Osteocyte (in vitro differentiated cells): ENCODE data around the gene ZNG1B. TPM values are rescaled to one million over a fixed set of nuclear protein-coding genes. Genes with fewer than 3 reads are reported as not detected.
"Not testable (repeated sequence)": the region's sequence is repeated elsewhere in the genome, so short reads cannot be mapped to it uniquely, and the experiment has no call there.

Experiments used
- DNase-seq: peaks from one replicate; pipeline ENCODE4 v3.0.0; 2021; ENCODE audit warnings: mixed read lengths; ENCODE audit not compliant: unreplicated experiment; ENCODE audit errors: extremely low spot score
- H3K27ac Mint-ChIP-seq: one replicate; pipeline ENCODE4 v1.8.0; 2021; ENCODE audit warnings: mild to moderate bottlenecking, mixed read lengths; ENCODE audit not compliant: unreplicated experiment
- H3K27me3 Mint-ChIP-seq: one replicate; pipeline ENCODE4 v1.8.0; 2021; ENCODE audit warnings: mixed read lengths; ENCODE audit not compliant: unreplicated experiment
- H3K36me3 Mint-ChIP-seq: one replicate; pipeline ENCODE4 v1.8.0; 2021; ENCODE audit warnings: mixed read lengths; ENCODE audit not compliant: unreplicated experiment
- H3K4me1 Mint-ChIP-seq: one replicate; pipeline ENCODE4 v1.8.0; 2021; ENCODE audit warnings: mixed read lengths; ENCODE audit not compliant: unreplicated experiment
- H3K4me3 Mint-ChIP-seq: one replicate; pipeline ENCODE4 v1.8.0; 2021; ENCODE audit warnings: mild to moderate bottlenecking, moderate library complexity, mixed read lengths; ENCODE audit not compliant: unreplicated experiment
- H3K9me3 Mint-ChIP-seq: one replicate; pipeline ENCODE4 v1.8.0; 2021; ENCODE audit warnings: mixed read lengths; ENCODE audit not compliant: unreplicated experiment
- total RNA-seq: library from RNA; stranded (reverse); gene quantifications from 2 replicates; pipeline ENCODE4 v1.2.1, GENCODE V29; 2021

The ZNG1B gene
- total RNA-seq, 1 donor from 2014 or later: 33.8 TPM

DNA sequence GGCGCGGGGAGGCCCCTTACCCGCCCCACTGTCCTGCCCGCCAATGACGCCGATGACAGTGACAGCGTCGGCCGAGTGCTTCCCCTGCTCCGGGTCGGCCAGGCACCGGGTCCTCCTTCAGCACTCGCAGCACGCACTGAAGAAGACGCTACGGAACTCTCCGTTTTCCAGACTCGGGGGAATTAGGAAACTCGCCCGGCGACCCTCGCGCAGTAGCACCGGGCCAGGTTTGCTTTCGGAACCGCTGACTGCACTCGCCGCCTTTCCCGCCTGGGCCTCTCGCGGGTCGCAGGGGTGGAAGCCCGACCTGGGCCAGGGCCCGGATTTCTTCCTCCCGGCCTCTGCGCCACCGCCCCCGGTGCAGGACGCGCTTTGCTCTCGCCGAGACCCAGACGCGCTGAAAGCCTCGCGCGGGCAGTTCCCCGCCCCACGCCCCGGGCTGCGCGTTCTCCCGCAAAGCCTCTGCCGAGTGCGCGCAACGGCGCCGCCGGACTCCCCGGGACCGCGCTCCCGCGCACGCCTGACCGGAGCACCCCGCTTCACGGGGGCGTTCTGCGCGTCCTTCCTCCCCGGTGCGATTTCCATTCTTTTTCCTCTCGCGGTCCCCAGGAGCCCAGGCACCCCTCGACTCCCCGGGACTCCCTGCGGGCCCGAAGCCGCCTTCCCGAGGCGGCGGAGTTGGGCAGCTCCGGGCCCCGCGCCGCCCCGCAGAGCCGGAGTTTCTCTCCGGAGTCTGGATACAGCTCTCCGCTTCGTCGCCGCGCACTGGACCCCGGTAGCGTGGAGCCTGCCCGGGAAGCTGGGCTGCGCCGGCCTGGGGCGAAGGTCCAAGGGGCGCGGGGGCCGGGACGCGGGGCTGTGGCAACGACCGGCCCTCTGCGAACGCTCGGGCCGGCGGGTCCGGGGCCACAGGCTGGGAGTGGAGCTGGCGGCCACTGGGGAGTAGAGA lies 65.9 kb downstream of the ZNG1B start:
- H3K27ac Mint-ChIP-seq, H3K36me3 Mint-ChIP-seq, H3K4me1 Mint-ChIP-seq, DNase-seq, H3K9me3 Mint-ChIP-seq: not testable (repeated sequence)
- peak overlapping the region; percentile 65 for H3K4me3 Mint-ChIP-seq
- peaks cover 23% of the 10 kb centered on the region for H3K27me3 Mint-ChIP-seq

DNA sequence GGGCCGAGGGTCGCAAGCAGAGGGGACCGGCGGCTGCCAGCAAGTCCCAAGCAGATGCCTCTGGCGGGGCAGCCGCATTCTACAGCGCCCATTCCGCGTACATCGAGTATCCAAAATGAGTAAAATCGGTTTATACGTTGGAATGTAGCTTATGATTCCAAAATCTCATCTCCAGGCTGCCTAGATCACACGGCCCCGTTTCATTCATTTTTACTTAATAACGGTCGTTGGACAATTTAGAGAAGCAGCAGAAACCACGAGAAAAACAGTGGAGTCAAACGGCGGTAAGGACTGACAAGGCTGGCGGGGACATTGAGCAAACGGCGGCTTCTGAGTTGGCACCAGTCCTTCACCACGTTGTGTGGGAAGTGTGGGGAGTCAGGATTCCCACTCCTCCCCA lies 66.6 kb downstream of the ZNG1B start:
- not testable (repeated sequence) for H3K9me3 Mint-ChIP-seq, H3K27ac Mint-ChIP-seq, H3K4me1 Mint-ChIP-seq, DNase-seq, H3K4me3 Mint-ChIP-seq, H3K36me3 Mint-ChIP-seq
- peaks cover 17% of the 10 kb centered on the region for H3K27me3 Mint-ChIP-seq

DNA sequence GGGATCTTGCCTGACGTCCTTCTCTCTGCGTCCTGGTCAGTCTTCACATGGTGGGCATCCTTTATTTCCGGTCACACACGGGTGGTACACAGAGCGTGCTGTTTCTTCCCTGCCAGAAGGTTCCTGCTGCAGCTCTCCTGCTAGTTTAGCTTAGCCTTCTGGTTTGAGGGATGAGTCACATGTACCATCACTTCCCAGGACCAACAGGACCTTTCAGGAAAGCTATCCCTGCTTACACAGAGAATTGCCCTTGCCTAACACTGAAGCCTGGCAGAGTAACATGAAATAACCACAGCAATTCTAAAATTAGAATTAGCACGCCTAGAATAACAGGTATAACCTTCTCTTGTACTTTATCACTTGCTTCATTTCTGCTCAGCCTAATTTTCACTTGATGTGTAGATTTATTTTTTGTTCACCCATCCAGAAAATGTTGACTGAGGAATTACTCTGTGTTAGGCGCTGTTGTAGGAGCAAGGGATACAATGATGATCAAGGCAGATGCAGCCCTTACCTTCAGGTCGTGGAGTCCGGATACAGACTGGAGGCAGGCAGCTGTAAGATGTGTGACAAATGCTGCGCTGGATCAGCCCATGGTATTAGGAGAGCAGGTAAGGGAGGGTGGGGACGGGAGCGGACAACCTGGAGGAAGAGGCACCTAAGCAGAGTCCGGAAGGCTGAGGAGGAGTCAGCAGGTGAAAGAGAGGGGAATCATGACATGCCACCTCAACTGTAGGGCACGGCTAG lies 70.1 kb downstream of the ZNG1B start:
- not testable (repeated sequence) for H3K4me3 Mint-ChIP-seq, H3K4me1 Mint-ChIP-seq, H3K9me3 Mint-ChIP-seq, H3K36me3 Mint-ChIP-seq, H3K27ac Mint-ChIP-seq, DNase-seq
- peaks cover 18% of the 10 kb centered on the region for H3K27me3 Mint-ChIP-seq

DNA sequence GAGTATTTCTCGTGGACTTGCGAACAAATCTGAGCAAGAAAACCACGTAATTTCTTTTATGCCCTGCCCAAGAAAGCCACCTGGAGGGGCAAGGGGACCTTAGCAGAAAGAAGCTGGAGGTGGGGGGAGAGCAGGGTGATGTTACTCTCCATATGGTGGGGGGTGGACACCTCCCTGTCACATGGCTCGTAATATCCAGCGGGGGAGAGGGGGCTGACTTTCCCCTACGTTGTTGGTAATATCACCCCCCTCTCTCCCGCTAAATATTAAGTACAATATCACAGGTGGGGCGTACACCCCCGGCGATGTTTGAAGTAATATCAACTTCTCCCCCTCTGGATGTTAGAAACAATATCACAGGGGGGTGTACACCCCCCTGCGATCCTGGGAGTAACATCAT lies 70.7 kb downstream of the ZNG1B start:
- not testable (repeated sequence) for DNase-seq, H3K9me3 Mint-ChIP-seq, H3K4me3 Mint-ChIP-seq, H3K4me1 Mint-ChIP-seq, H3K36me3 Mint-ChIP-seq, H3K27ac Mint-ChIP-seq
- peaks cover 18% of the 10 kb centered on the region for H3K27me3 Mint-ChIP-seq

DNA sequence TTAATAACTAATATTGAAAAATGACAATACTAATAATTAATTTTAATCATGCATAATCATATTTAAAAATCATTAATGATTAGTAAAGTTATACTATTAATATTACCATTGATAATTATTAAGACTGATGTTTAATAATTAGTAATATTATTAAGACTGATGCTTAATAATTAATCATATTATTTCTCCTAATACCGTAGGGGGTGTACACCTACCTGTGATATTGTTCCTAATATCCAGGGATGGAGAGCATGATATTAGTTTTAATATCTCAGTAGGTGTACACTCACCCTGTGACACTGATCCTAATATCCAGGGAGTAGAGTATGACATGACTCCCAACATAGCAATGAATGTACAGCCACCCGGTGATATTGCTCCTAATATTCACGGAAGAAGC lies 73.4 kb downstream of the ZNG1B start:
- not testable (repeated sequence) for H3K4me1 Mint-ChIP-seq, H3K36me3 Mint-ChIP-seq, H3K27ac Mint-ChIP-seq, H3K9me3 Mint-ChIP-seq, H3K4me3 Mint-ChIP-seq, DNase-seq
- peaks cover 30% of the 10 kb centered on the region for H3K27me3 Mint-ChIP-seq

DNA sequence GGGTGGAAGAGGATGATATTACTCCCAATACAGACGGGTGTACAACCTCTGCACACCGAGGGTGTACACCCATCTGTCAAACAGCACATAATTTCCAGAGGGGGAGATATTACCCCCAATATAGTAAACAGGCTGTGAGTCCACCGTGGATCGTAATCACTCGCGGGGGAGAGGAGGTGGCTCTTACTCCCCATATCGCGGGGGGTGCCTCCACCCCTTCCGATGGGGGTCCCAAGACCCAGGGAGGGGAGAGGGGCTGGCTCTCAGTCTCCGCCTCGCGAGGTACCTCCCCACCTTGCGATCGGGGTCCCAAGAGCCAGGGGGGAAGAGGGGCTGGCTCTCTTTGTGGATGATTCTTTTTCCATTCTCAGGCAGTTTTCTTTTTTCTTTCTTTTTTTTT lies 74.4 kb downstream of the ZNG1B start:
- not testable (repeated sequence) for H3K36me3 Mint-ChIP-seq, H3K4me1 Mint-ChIP-seq, H3K4me3 Mint-ChIP-seq, H3K9me3 Mint-ChIP-seq, DNase-seq, H3K27ac Mint-ChIP-seq
- peaks cover 34% of the 10 kb centered on the region for H3K27me3 Mint-ChIP-seq

DNA sequence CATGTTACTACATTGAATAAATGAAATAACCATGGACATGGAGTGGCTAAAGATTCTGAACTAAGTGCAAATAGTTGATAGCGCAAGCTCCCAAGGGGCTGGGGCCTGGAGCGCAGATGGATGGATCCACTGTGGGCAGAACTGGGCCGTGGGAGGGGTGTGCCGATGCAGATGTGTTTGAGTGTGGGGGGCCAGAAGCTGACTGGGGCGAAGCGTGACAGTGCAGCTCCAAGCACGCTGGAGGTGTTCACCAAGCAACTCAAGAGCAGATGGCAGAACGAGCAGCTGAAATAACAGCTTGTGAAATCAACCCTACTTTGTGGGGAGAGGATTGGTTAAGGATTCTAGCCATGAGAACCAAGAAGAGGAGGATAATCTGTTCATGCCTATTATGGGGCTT lies 78.0 kb downstream of the ZNG1B start:
- peaks cover 21% of the 10 kb centered on the region for H3K27me3 Mint-ChIP-seq
- not testable (repeated sequence) for H3K36me3 Mint-ChIP-seq, DNase-seq, H3K4me3 Mint-ChIP-seq, H3K9me3 Mint-ChIP-seq, H3K27ac Mint-ChIP-seq, H3K4me1 Mint-ChIP-seq

DNA sequence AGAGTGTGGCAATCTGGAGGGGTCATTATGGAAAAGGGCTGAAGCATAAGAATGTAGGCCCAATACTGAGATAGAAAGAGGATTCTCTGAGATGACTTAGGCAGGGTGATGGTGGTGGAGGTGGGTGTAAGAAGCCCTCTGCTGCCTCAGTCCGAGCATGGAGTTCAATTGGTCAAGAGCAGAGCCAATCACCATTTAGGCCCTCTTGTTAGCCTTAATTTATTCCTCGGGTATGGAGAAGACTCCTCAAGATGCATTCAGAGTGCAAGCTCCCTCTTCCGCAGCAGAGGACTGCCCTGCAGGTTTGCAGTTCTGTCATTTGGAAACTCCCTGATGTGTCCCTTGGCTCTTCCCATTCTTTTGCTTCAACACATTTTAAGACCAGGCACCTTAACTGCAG lies 78.5 kb downstream of the ZNG1B start:
- not testable (repeated sequence) for H3K9me3 Mint-ChIP-seq, H3K4me1 Mint-ChIP-seq, H3K27ac Mint-ChIP-seq, DNase-seq, H3K36me3 Mint-ChIP-seq, H3K4me3 Mint-ChIP-seq
- peaks cover 25% of the 10 kb centered on the region for H3K27me3 Mint-ChIP-seq

DNA sequence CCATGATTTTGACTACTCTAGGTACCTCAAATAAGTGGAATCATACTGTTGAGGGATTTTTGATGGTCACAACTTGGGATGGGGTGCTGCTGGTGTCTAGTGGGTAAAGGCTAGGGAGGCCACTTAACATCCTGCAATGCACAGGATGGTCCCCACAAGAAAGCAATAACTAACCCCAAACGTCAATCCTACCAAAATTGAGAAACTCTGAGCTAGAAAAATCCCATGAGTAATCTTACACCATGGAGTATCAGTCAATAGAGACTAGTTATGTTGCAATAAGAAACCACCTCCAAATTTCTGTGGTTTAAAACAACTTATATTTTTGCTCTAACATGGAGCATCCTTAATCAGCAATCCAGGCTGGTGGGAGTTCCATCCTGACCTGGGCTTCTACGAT lies 79.5 kb downstream of the ZNG1B start:
- H3K4me3 Mint-ChIP-seq, DNase-seq, H3K4me1 Mint-ChIP-seq, H3K36me3 Mint-ChIP-seq, H3K27ac Mint-ChIP-seq, H3K9me3 Mint-ChIP-seq: not testable (repeated sequence)
- H3K27me3 Mint-ChIP-seq: peaks cover 19% of the 10 kb centered on the region

DNA sequence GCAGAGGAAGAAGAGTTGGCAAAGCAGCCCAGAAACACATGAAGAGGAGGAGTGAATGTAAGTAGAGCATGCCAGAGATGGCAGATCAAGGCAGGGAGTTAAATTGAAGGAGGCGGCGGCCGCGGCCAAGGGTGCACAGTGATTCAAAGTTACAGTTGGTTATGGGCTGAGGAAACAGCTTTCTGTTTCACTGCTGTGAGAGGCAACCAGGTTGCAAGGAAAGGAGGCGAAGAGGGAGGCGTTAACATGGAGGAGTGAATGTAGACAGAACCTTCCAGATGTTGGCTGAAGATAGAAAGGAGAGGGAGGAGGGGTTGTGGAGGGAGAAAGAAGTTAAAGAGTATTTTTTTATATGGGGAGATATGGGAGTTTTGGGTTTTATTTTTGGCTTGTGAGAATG lies 83.3 kb downstream of the ZNG1B start:
- not testable (repeated sequence) for H3K36me3 Mint-ChIP-seq, H3K4me3 Mint-ChIP-seq, H3K27me3 Mint-ChIP-seq, DNase-seq, H3K4me1 Mint-ChIP-seq, H3K27ac Mint-ChIP-seq, H3K9me3 Mint-ChIP-seq

DNA sequence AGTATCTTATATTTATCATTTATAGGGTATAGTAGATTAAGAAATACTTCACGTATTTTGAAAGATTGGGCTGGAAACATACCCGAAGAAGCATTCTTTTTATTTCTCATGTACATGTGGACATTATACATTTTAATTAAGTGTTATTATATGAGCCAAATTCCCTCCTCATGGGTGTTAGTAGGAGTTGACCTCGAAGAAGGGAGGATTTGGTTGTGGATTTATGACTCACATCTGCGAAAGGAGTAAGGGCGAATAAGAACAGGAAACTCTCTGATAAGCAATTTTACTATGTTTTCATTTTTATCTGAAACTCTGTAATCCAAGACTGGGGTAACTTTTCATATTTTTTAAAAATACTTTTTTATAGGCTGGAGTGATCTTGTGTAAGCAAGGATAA lies 84.0 kb downstream of the ZNG1B start:
- not testable (repeated sequence) for H3K27me3 Mint-ChIP-seq, H3K36me3 Mint-ChIP-seq, H3K4me3 Mint-ChIP-seq, H3K9me3 Mint-ChIP-seq, H3K27ac Mint-ChIP-seq, DNase-seq, H3K4me1 Mint-ChIP-seq

DNA sequence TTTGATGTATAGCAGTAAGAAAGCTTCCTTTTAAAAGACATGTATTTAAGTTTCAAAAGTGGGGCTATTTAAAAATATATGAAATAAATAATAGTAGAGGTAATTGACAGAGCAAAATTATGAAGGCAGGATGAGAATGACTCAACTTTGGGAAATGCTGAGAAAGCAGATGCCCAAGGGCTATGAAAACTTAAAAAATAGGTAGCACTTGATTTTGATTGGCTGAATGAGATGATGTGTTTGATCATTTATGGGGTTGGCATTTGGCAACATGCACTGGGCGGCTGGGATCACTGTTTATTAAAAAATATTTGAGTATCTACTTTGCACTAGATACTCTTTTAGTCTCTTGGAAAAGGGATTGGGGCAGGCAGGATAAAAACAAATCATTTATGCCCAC lies 87.5 kb downstream of the ZNG1B start:
- H3K4me1 Mint-ChIP-seq: not testable (repeated sequence)

More for the DNA sequence above, 87.5 kb downstream of the ZNG1B start:
- not testable (repeated sequence) for H3K9me3 Mint-ChIP-seq, H3K27ac Mint-ChIP-seq, DNase-seq, H3K36me3 Mint-ChIP-seq, H3K4me3 Mint-ChIP-seq, H3K27me3 Mint-ChIP-seq
